GM20431 (cell line): ENCODE measurements around the gene KRTAP29-1.
"Not testable (repeated sequence)": the region's sequence is repeated elsewhere in the genome, so short reads cannot be mapped to it uniquely, and the experiment has no call there.

Experiments
- in situ Hi-C: fragments of 300-500 bp; cut with MseI, MboI; formaldehyde crosslinking; loops from one replicate; pipeline ENCODE4 v1.15.0; 2020; ENCODE audit warnings: low sequenced_read_pairs; ENCODE audit not compliant: unreplicated experiment

The KRTAP29-1 gene, protein sequence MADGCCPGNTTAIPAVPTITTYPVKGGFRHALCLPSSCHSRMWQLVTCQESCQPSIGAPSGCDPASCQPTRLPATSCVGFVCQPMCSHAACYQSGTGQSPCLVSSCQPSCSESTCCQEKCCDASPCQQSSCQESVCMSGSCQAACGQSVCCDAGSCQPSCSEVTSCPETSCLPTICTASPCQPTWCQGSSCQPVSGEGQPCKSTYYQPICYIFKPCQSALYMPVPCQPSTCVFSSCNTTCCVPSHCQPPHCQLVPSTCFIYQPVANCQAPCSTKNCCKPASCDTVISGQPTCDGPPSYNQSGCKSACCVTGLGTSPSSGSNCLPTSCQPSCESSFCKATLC

DNA sequence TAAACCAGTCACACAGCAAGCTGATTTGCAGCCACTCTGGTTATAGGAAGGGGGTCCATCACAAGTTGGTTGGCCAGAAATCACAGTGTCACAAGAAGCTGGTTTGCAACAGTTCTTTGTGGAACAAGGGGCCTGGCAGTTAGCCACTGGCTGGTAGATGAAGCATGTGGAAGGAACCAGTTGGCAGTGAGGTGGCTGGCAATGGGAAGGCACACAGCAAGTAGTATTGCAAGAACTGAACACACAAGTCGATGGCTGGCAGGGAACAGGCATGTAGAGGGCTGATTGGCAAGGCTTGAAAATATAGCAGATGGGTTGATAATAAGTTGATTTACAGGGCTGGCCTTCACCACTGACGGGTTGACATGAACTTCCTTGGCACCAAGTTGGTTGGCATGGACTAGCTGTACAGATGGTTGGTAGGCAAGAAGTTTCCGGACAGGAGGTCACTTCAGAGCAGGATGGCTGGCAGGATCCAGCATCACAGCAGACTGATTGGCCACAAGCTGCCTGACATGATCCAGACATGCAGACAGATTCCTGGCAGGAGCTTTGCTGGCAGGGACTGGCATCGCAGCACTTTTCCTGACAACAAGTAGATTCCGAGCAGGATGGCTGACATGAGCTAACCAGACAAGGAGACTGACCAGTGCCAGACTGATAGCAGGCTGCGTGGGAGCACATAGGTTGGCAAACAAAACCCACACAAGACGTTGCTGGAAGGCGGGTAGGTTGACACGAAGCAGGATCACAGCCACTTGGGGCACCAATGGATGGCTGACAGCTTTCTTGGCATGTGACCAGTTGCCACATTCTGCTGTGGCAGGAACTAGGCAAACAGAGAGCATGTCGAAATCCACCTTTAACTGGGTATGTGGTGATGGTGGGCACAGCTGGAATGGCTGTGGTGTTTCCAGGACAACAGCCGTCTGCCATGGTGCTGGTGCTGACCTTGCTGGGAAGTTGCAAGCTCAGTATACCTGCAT is at the start of gene KRTAP29-1:
KRTAP29-1 (minus strand) TSS at position 936 of the 986 bp plus-strand sequence; CDS start at position 936, 0 bp downstream.
- in situ Hi-C loops, result no loop called here

DNA sequence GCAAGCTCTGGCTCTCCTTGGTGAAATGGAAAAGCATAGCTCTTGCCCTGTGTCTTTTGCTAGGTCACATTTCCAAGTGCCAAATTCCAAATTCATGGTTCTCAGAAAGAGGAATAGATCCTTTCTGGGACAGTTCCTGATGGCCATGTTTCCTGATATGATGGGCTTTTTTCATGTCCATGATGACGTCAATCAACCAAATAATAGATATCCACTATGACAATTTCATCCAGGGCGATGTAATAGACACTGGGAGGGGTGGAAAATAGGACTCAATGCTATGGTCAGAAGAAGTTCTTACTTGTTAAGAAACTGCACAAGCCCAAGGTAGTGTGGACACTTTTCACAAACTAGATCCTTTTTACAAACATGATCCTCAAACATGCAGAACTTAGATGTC is 48.5 kb upstream of the KRTAP29-1 start:
- in situ Hi-C loops, result no loop called here

DNA sequence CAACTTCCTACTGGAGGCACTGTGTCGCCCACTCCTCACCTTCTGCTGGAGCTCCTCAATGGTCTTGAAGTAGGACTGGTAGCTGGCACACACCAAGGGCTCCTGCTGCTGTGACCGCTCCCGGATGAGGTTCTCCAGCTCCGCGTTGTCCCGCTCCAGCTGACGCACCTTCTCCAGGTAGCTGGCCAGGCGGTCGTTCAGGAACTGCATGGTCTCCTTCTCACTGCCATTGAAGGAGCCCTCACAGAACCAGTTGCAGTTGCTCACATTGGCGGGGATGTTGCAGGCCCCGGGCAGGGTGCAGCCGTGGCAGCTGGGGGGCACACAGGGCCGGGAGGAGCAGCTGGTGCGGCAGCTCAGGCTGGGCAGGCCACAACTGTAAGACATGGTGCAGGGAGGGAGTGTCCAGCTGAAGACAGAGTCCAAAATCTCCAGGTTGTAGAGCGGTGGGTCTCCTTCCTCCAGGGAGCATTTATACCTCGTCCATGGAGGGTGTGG is 47.8 kb upstream of the KRTAP29-1 start, which contains the start of gene KRT33A:
KRT33A (minus strand) TSS at position 448 of the 498 bp plus-strand sequence; CDS start at position 387, 61 bp downstream.
- in situ Hi-C loops, result not testable (repeated sequence)

DNA sequence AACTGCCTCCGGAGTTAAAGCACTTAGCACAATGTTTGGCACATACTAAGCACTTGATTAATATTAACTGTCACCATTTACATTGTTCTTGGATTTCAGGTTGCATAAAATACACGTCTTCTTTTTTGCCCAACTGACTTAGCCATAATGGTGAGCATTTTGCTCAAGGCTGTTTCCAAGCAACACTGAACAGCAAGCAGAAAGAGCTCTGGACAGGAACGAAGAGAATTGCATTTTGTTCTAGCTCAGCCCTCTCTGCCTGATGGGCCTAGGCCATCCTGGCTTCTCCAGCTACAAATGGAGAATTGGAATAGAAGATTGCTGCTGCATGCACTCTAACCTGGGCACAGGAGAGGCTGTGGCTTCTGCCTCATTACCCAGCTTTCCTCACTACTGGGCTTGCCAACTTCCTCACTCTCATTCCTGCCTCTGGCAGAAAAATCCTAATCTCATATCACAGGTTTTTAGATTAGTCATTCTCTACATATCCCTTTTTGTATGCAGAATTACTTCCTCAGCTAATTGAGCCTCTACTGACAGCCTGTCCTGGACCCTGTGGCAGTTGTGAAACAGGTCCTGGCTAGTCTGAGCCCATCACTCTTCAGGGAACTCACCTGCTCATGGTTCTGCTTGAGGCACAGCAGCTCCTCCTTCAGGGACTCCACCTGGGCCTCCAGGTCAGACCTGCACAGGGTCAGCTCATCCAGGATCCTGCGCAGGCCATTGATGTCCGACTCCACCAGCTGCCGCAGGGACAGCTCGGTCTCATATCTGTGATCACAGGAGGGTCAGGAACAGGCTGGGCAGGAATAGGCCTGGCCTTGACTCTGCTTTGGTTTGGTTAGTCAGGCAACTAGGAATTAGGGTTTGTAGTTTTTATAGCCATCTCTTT is 45.5 kb upstream of the KRTAP29-1 start:
- in situ Hi-C loops, result no loop called here

DNA sequence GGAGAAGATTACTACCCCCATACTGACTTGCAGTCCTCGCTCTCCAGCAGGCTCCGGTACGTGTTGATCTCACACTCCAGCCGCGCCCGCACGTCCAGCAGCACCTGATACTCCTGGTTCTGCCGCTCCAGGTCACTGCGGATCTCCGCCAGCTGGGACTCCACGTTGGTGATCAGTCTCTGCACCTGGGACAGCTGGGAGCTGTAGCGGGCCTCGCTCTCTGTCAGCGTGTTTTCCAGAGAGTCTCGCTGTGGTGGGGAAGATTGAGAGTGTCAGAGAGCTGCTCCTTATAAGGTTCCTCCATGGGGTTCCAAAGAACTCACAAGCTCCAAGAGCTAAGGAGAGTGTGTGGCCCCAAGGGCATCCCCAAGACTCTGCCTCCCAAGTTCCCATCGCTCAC is 43.8 kb upstream of the KRTAP29-1 start:
- in situ Hi-C loops, result not testable (repeated sequence)

DNA sequence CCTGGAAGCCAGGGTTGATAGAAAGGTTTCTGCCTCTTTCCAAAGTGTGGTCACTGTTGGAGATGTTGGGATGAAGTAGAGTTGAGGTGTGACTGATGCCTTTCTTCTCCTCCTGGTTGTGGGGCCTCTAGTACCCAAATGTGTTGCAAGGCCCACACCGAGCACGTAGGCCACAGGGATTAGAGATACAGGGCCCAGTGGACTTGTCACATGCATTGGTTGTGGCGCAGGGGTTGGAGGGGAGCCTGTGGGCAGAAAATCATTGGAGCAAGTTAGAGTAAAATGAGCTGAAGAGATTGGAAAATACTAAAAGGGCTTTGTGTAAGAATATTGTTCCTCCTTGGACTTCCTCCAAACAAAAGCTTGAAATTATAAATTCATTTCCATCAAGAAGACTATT is 43.3 kb upstream of the KRTAP29-1 start:
- in situ Hi-C loops, result no loop called here

DNA sequence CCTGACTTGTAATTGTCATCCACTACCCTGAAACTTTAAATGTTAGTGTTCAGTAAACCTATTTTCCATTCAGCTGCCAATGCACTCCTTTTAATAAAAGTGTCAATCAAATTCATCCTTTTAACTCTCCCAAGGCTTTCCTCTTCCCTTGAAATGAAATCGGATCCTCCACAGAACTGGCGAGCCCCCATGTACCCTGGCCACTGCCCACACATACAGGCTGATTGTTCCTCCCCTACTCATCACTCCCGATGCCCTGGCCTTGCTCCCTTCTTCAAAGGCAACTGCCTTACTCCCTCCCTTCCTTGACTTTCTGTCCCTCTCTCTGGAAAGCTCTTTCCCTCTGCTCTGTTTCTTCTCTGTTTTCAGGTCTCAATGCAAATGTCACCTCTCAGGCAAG is 40.4 kb upstream of the KRTAP29-1 start:
- in situ Hi-C loops, result no loop called here

DNA sequence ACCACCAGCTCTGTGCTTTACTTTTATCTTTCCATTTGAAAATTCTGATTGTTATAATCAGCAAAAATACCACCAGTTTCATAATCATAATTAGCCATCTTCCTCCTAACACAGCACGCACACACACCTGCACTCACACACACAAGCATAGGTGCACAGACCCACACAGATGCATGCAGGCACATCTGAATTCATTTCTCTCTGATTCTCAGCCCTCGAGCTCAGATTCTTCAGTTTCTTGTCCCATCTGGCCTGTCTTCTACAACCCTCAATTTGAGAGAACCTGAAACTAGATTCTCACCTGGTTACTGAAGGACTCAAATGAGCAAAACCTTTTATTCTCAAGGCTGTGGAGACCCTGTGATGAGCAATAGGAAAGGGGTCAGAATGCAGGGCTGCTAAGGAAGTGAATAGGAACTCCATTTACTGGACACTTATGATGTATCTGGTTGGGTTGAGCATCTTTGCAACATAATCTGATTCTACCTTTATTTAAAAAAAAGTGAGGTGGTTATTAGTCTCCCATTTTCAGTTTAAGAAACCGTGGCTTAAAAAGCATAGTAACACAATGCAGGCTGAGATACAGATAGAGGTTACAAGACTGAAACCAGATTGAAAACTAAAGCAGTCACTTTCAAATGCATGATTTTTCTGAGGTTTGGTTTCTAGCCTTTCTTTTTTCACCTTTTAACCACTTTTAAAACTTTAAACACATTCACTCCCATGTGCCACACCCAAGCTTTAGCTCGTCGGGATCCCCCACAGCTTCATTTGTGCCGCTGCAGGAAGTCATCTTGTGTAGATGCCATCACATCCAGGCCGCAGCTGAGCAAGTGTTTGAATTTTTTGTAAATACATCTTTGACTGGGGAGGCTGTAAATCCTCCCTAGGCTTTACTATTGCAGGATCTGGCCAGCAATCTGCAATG is 38.5 kb upstream of the KRTAP29-1 start:
- in situ Hi-C loops, result no loop called here

DNA sequence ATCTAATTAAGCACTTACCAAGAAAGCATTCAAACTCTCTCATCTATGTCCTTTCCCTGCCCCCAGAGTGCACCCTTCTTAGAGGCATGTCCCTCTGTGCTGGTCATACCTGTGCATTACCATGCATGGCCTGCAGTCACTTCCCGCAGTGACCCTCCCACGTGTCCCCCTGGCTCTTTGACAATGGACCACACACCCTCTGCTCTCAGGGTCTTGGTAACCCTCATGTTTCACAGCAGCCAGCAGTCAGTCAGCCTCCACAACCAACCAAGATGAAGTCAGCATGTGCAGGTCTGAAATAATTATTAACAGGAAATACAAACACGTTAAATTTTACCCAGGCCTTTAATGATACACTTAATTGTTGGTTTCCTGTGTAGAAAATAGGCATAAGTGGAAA is 37.8 kb upstream of the KRTAP29-1 start:
- in situ Hi-C loops, result no loop called here

DNA sequence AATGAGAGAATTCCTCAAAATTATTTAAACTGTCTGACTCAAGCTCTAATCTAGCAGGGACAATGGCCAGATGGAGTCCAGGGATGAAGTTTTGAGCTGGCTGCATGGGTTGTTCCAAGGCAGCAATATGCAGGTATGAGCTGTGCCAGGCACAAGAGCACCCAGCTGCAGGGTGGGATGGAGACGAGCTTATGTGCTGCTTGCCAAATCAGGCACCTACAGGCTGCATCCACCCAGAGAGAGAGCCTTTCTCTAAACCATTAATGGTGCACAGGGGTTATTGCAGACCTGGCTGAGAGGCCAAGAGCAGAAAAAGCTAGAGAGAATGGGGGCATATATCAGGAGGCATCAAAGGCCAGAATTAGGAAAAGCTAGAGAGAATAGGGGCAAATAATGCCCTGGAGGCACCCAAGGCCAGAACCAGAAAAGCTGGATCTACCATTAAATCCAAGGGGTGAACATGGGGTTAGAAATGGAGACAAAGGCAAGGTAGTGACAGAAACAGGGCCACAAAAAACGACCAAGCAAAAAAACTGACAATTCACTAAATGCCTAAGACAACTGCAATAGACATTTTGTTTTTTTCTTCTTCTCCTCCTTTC is 37.0 kb upstream of the KRTAP29-1 start:
- in situ Hi-C loops, result no loop called here

DNA sequence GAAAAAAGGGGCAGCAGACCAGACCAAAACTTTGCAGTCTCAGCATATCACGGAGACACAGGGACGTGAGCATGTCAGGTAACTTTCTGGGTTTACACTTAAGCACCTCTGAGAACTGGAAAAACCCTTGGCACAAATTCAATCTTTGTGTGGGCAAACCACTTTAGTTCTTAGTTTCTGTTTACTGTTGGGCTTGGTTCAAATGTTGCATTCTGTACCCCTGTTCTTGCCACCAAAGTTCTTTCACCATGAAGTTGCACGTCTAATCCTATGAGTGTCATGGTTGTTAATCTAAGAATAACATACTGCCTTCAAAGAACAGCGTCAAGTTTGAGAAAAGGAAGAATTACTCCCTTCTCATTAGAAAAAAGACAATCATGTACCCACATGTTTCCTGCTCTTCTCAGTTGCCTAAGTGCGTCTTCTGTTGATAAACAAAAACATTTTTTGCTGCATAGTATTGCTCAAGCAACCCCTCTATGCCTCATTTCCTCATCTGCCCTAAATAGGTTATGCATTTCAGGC is 36.4 kb upstream of the KRTAP29-1 start:
- in situ Hi-C loops, result no loop called here

DNA sequence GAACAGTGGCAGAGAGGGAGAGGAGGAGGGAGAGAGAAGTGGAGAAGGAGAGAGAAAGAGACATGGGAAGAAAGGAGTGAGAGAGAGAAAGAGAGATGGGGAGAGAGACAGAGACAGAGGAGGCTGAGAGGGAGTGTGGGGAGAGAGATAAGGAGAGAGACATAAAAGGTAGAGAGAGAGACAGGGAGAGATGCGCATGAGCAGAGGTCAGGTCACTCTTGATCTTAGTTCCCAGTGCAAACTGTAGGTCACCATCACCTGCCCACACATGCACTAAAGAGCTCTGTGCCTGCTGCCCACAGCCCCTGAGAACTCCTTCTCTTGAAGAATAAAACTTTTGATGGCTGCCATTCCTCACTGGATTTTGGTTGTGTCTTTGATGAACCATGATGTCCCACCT is 33.1 kb upstream of the KRTAP29-1 start:
- in situ Hi-C loops, result no loop called here

DNA sequence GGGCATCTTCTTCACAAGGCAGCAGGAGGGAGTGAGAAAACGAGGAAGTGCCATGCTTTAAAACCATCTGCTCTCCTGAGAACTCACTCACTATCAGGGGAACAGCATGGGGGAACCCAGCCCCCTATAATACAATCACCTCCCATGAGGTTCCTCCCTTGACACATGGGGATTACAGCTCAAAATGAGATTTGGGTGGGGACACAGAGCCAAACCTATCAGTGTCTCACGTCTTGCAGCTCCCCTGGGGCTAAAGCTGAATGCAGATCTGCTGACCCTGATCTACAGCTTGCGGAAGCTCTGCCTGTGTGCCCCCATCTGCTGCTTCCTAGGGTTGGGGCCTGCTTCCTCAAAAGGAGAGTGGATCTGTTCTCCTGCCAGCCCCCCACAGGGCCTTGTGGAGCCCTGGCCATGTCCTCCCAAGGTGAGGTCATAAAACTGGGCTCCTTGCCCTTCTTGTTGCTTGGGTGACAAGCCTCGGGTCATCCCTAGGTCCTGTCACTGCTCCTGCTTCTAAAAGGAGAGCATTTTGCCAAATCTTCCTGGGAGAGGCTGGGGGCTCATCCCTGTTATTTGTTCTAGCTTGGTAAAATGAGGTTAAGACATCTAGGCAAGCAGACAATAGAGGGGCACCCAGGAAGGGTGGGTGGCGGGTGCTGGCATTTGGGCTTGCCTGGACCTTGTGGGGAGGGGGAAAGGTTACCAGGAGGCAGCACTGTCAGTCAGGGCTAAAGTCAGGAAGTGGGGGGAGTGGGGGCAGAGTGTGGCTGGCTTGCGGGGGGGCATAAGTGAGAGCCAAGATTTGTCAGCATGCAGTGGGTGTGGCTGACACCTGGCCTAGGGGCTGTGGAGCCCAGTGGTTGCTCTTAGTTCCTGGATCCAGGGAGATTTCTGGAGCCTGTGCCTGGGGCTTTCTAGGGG is 32.0 kb upstream of the KRTAP29-1 start:
- in situ Hi-C loops, result no loop called here

DNA sequence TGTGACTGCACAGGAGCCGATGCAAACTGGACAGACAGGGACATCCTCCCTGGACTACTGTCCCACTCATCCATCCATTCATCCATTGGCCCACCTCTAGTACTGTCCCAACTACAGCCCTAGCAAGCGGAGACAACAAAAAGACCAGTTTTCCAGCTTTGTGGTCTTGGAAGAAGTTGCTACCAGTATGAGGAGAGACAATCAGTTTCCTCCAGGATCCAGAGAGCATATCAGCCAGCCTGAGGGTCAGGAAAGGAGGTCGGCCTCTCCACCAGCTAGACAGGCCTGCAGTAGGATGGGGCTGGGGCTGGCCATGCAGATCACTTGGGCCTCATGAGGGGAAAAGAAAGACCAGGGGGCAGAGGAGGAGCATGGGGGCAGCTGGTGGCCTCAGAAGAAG is 31.2 kb upstream of the KRTAP29-1 start:
- in situ Hi-C loops, result no loop called here

DNA sequence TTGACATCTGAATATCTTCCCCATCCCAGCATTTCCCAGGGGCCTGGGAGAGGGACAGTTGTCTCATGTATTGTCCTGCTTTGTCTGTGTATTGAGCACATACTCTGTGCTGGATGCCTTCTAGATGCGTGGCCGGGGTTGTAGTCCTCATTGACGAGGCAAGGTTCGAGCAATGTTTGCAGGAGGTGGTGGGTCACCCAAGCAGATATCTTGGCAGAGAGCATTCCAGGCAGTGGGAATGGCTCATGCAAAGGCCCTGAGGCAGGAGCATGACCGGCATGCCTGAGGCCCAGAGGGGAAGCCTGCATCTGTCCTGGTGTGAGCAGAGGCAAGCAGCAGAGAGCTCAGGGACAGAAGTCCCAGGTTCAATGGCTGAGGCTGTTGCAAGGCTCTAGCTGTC is 30.4 kb upstream of the KRTAP29-1 start:
- in situ Hi-C loops, result no loop called here

DNA sequence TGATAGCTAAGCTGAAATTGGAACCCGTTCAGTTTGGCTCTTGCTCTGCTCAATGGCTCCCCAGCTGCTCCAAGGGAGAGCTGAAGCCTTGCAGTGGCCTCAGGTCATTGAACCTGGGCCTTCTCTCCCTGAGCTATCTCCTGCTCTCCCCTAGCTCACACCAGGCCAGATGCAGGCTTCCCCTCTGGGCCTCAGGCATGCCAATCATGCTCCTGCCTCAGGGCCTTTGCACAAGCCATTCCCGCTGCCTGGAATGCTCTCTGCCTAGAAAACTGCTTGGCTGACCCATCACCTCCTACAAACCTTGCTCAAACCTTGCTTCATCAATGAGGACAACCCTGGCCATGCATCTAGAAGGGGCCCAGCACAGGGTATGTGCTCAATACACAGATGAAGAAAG is 29.6 kb upstream of the KRTAP29-1 start:
- in situ Hi-C loops, result no loop called here

DNA sequence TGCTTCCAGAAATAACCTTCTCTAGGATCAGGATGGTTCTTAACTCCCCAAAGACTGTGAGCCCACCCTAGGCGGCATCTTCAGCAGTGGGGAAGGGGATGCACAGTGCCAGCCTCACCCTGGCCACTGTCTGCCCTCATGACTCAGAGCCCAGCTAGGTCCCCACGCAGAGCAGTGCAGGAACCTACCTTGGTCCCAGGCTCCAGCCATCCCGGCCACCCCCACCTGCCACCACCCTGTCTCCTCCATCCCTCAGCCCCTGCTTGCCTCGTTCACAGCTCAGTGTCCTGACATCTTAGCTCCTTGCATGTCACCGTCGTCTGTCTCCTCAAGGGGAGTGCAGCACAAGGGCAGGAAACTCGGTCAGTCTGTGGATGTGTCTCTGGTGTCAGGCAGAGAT is 29.0 kb upstream of the KRTAP29-1 start:
- in situ Hi-C loops, result no loop called here
